B cell (primary cell): Measurements from ENCODE around the gene HES5. TPM values are rescaled to one million over a fixed set of nuclear protein-coding genes. Genes with fewer than 3 reads are reported as not detected.

Experiments used
- ATAC-seq: fragments of 200-7000 bp; cut with Tn5 transposase; one replicate; pipeline ENCODE4 v1.10.0; 2021; ENCODE audit warnings: low read depth, mild to moderate bottlenecking, moderate number of reproducible peaks, moderate library complexity
- CTCF ChIA-PET: fragments of 350-600 bp; sonication (Branson Sonifier 250); formaldehyde crosslinking; loops from one replicate; lab custom pipeline; 2021; ENCODE audit warnings: antibody characterized with exemption, inconsistent platforms; lab: Charles Lee
- POLR2A ChIA-PET: fragments of 350-600 bp; sonication (Branson Sonifier 250); formaldehyde crosslinking; loops from one replicate; lab custom pipeline; 2021; ENCODE audit warnings: antibody characterized with exemption; lab: Charles Lee
- DNase-seq: peaks from one replicate; pipeline ENCODE4 v3.0.0; 2013
- H2AFZ ChIP-seq: 2 replicates; pipeline ENCODE4 v1.6.1; 2012; ENCODE audit warnings: mild to moderate bottlenecking, low read depth, low read length; ENCODE audit not compliant: insufficient read depth, poor library complexity, severe bottlenecking
- H3K27ac ChIP-seq, 2 donors: 1 replicate in 1 of 2; 2 replicates in 1 of 2; pipeline ENCODE4 v1.5.1; 2012 to 2013; ENCODE audit warnings: low read length in 2 of 2, mild to moderate bottlenecking in 2 of 2, moderate library complexity in 1 of 2
- H3K27me3 ChIP-seq, 4 experiments: fragments of 200-600 bp in 1 of 4; sonication (generic) in 1 of 4; replicated peaks in 1 of 4; 1 replicate in 2 of 4; 2 replicates in 2 of 4; pipeline versions ENCODE4 v1.6.1 to v1.7.0; 2013 to 2016; ENCODE audit warnings: low read length in 3 of 4, mild to moderate bottlenecking in 2 of 4, mixed read lengths in 1 of 4, moderate library complexity in 1 of 4; ENCODE audit not compliant: insufficient read depth in 4 of 4, control insufficient read depth in 3 of 4; ENCODE audit errors: control extremely low read depth in 1 of 4
- H3K36me3 ChIP-seq, 2 experiments: replicated peaks in 1 of 2; 1 replicate in 1 of 2; 2 replicates in 1 of 2; pipeline versions ENCODE4 v1.6.1 to v1.7.1; 2013; ENCODE audit warnings: low read length in 1 of 2; ENCODE audit not compliant: insufficient read depth in 2 of 2, control insufficient read depth in 1 of 2; ENCODE audit errors: control extremely low read depth in 1 of 2, extremely low read depth in 1 of 2
- H3K4me1 ChIP-seq, 2 donors: fragments of 200-600 bp in 1 of 2; sonication (generic) in 1 of 2; 1 replicate in 1 of 2; 2 replicates in 1 of 2; pipeline versions ENCODE4 v1.5.1 to v1.6.1; 2013 to 2017; ENCODE audit warnings: low read length in 2 of 2; ENCODE audit not compliant: control insufficient read depth in 2 of 2, insufficient read depth in 2 of 2
- H3K4me2 ChIP-seq: replicated peaks from 2 replicates; pipeline ENCODE3; 2012; ENCODE audit warnings: mild to moderate bottlenecking, low read depth, low read length; ENCODE audit not compliant: poor library complexity, severe bottlenecking
- H3K4me3 ChIP-seq, 5 experiments: fragments of 200-600 bp in 1 of 5; sonication (generic) in 1 of 5; 1 replicate in 3 of 5; 2 replicates in 2 of 5; pipeline versions ENCODE4 v1.5.1 to v1.7.0; 2011 to 2016; ENCODE audit warnings: low read length in 4 of 5, mild to moderate bottlenecking in 4 of 5, low read depth in 2 of 5, control low read depth in 1 of 5, moderate library complexity in 1 of 5; ENCODE audit not compliant: insufficient read depth in 1 of 5; ENCODE audit errors: control extremely low read depth in 1 of 5, extremely low read depth in 1 of 5
- H3K79me2 ChIP-seq: fragments of 200-600 bp; sonication (generic); one replicate; pipeline ENCODE4 v1.6.0; 2016; ENCODE audit warnings: low read length; ENCODE audit not compliant: control insufficient read depth, insufficient read depth
- H3K9ac ChIP-seq: fragments of 200-600 bp; sonication (generic); 2 replicates; pipeline ENCODE4 v1.6.1; 2017; ENCODE audit warnings: mild to moderate bottlenecking, low read length, moderate library complexity
- H3K9me3 ChIP-seq, 3 donors: one replicate each; pipeline versions ENCODE4 v1.6.1 to v1.7.1; 2013; ENCODE audit warnings: low read length in 2 of 3; ENCODE audit not compliant: control insufficient read depth in 2 of 3, insufficient read depth in 1 of 3; ENCODE audit errors: control extremely low read depth in 1 of 3
- H4K20me1 ChIP-seq: 2 replicates; pipeline ENCODE4 v1.6.0; 2012; ENCODE audit warnings: mild to moderate bottlenecking, low read length; ENCODE audit not compliant: insufficient read depth, control insufficient read depth, poor library complexity, severe bottlenecking
- H3K27ac Mint-ChIP-seq: one replicate; pipeline ENCODE4 v1.8.0; 2021; ENCODE audit warnings: mixed read lengths
- H3K27me3 Mint-ChIP-seq: one replicate; pipeline ENCODE4 v1.8.0; 2021; ENCODE audit warnings: mixed read lengths
- H3K4me1 Mint-ChIP-seq: one replicate; pipeline ENCODE4 v1.8.0; 2021; ENCODE audit warnings: mixed read lengths
- H3K4me3 Mint-ChIP-seq: one replicate; pipeline ENCODE4 v1.8.0; 2021; ENCODE audit warnings: mixed read lengths
- H3K9me3 Mint-ChIP-seq: one replicate; pipeline ENCODE4 v1.8.0; 2022; ENCODE audit warnings: mixed read lengths; ENCODE audit not compliant: insufficient read depth
- CTCF ChIP-seq: fragments of 200-600 bp; IDR thresholded peaks from one replicate; pipeline ENCODE4 v1.8.0; 2022; ENCODE audit warnings: antibody characterized with exemption, mild to moderate bottlenecking
- EZH2 ChIP-seq: IDR thresholded peaks from 2 replicates; pipeline ENCODE4 v1.6.1; 2012; ENCODE audit warnings: borderline replicate concordance, low read depth, mild to moderate bottlenecking, moderate library complexity, low read length; ENCODE audit not compliant: insufficient read depth, poor library complexity, severe bottlenecking
- WGBS: methylation state at CpG from one replicate; pipeline ENCODE4 v1.1.5; 2013; ENCODE audit warnings: missing lambda C conversion rate; ENCODE audit not compliant: insufficient coverage; 5-methylcytosine and 5-hydroxymethylcytosine counted together
- intact Hi-C: fragments of 100-400 bp; cut with micrococcal nuclease; formaldehyde crosslinking; loops from one replicate; pipeline ENCODE4 v1.10.0; 2022
- polyA plus RNA-seq: library from polyadenylated mRNA; depleted of rRNA; stranded (reverse); fragments of >200 nt; gene quantifications from 2 replicates; pipeline ENCODE4 v1.2.3, GENCODE V29; 2012
- total RNA-seq, 2 donors: library from RNA; stranded (reverse); fragments of 120-200 nt in 1 of 2; gene quantifications; 1 replicate in 1 of 2; 2 replicates in 1 of 2; pipeline versions ENCODE4 v1.2.3 to v1.2.4, GENCODE V29; 2013 to 2022

Gene HES5
- total and polyA plus RNA-seq, 2 donors (not counting 1 experiment from before 2014, with no cell fraction given): not detected

- no peak for TF ChIP-seq EZH2
- no peak for TF ChIP-seq CTCF
- POLR2A ChIA-PET: no interaction called here
- no peak for ATAC-seq
- Mint-ChIP-seq H3K27ac (no peak overlapping the region), H3K4me3 (no peak overlapping the region), H3K4me1 (peaks cover 7% of the 10 kb centered on the region), H3K9me3 (no peaks in the 10 kb centered on the region), H3K27me3 (peaks cover 15% of the 10 kb centered on the region)
- Histone ChIP-seq H3K9me3 (peaks cover 0 to 17% (median 0%) of the 10 kb centered on the region in 3 donors), H3K4me1 (peaks cover 9 to 12% of the 10 kb centered on the region in 2 donors), H3K27ac (no peak overlapping the region), H3K4me3 (no peak overlapping the region), H4K20me1 (peaks cover 14% of the 10 kb centered on the region), H3K79me2 (no peaks in the 10 kb centered on the region), H2AFZ (no peak overlapping the region), H3K36me3 (no peaks in the 10 kb centered on the region), H3K4me2 (no peak overlapping the region), H3K27me3 (peaks cover 0 to 51% (median 19%) of the 10 kb centered on the region in 4 experiments), H3K9ac (no peak overlapping the region)
- CTCF ChIA-PET: no interaction called here
- WGBS: 89% methylated on average over 22 of the region's 27 CpGs
- DNase-seq: no peak
- intact Hi-C loops: no loop called here
These were observed 5.4 kb upstream of the HES5 start for GRCh38 chr1:2535455-2535854.

- Histone ChIP-seq H3K4me3 (no peak overlapping the region), H3K4me2 (no peak overlapping the region), H3K27ac (no peak overlapping the region), H3K9me3 (peaks cover 0 to 17% (median 0%) of the 10 kb centered on the region in 3 donors), H3K4me1 (peaks cover 13 to 15% of the 10 kb centered on the region in 2 donors), H3K27me3 (peaks cover 0 to 49% (median 21%) of the 10 kb centered on the region in 4 experiments), H3K79me2 (no peaks in the 10 kb centered on the region), H3K36me3 (no peaks in the 10 kb centered on the region), H3K9ac (no peak overlapping the region), H2AFZ (no peak overlapping the region), H4K20me1 (peaks cover 17% of the 10 kb centered on the region)
- POLR2A ChIA-PET: no interaction called here
- TF ChIP-seq CTCF (no peak), EZH2 (no peak)
- intact Hi-C loops: no loop called here
- Mint-ChIP-seq H3K4me1 (peaks cover 7% of the 10 kb centered on the region), H3K27me3 (peaks cover 15% of the 10 kb centered on the region), H3K9me3 (no peaks in the 10 kb centered on the region), H3K27ac (no peak overlapping the region), H3K4me3 (no peak overlapping the region)
- DNase-seq (peak; percentile 9), ATAC-seq (no peak)
- WGBS: 63% methylated on average over 15 of the region's 18 CpGs
- CTCF ChIA-PET: interaction anchor here (0.7 kb wide), 1 partner anchor 11 kb away, joined by 4 read pairs; no protein-coding TSS in a partner anchor
These were observed 4.8 kb upstream of the HES5 start for GRCh38 chr1:2534687-2535441.
